AG09319 (cell line): Measurements from ENCODE around the gene ZBTB7C.

ENCODE experiments used
- DNase-seq: peaks from one replicate; pipeline ENCODE4 v3.0.0-alpha.2; 2010; ENCODE audit warnings: low read depth; ENCODE audit errors: extremely low read depth
- TF ChIP-seq, protein P1 (sequence below): IDR thresholded peaks from 2 replicates; pipeline ENCODE4 v1.5.1; 2011; ENCODE audit warnings: low read depth, mild to moderate bottlenecking, inconsistent platforms, low read length, moderate library complexity

Gene ZBTB7C

DNA sequence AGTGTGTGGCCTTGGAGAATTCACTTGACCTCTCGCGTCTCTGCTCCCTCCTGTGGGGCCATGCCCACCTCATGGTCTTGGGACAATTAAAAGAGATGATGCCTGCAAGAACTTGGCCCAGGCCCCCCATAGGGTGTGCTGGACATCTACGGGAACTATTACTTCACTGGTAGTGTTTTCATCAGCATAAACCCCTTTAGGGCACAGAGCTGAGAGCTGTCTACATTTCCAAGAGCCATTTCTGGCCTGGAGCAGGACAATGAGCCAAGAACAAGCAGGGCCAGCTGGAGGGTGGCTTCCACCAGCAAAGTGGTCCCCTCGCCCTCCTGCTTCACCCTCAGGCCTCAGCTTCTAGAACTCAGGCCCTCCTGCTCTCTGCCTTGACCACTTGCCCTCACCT is 232.3 kb downstream of the ZBTB7C start:
- DNase-seq: no peak
- TF ChIP-seq, protein P1, sequence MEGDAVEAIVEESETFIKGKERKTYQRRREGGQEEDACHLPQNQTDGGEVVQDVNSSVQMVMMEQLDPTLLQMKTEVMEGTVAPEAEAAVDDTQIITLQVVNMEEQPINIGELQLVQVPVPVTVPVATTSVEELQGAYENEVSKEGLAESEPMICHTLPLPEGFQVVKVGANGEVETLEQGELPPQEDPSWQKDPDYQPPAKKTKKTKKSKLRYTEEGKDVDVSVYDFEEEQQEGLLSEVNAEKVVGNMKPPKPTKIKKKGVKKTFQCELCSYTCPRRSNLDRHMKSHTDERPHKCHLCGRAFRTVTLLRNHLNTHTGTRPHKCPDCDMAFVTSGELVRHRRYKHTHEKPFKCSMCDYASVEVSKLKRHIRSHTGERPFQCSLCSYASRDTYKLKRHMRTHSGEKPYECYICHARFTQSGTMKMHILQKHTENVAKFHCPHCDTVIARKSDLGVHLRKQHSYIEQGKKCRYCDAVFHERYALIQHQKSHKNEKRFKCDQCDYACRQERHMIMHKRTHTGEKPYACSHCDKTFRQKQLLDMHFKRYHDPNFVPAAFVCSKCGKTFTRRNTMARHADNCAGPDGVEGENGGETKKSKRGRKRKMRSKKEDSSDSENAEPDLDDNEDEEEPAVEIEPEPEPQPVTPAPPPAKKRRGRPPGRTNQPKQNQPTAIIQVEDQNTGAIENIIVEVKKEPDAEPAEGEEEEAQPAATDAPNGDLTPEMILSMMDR: no peak

DNA sequence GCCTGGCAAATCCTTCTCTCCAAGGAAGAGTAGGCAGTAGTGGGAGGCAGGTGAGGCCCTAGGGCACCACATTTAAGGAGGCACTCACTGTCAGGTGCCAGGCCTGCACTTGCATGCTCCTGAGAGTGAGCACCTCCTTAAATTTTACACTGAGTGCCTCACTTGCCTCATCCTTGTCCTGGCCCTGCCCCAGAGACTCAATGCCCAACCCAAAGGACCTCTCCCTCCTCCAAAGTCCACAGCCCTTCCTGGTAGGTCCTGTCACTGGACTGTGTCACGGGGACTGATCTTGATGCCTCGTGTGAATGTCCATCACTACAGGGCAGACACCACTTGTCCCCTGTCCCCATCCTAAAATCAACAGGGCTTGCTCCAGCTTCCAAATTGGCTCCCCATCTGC is 235.6 kb downstream of the ZBTB7C start:
- no peak for DNase-seq
- TF ChIP-seq, protein P1: no peak

DNA sequence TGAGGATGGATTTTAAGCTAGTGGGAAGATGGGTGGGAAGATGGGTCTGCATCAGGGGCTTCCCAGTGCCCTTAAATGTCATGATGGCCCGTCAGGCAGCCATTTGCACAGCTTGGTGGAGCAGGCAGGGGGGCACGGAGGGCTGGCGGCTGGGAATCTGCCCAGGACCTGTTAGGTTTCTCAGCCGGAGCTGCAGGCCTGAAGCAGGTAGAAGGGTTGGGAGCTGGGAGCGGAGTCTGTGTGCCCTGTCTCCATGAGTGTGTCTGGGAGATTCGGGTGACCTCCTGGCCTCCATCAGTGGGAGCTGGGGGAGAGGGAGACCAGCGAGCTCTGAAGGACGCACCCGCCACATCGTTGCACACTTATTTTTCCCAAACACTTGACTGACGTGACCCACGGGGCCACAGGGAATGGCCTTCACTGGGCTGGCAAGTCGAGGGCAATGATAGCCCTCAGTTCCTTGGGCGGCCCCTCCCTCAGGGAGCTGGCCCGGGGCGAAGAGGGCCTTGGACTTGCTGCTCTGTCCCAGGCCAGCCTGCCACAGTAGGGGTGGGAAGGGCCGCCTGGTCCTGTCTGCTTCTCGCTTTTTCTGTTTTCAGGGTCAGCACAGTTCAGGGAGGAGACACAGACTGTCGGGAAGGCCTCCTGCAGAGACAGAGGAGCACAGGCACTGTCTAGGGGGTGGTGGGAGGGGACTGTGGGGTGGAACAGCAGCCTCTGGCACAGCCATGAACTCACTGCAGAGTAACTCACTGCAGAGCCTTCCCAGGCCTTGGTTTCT is 236.8 kb downstream of the ZBTB7C start:
- no peak for DNase-seq
- TF ChIP-seq, protein P1: no peak

DNA sequence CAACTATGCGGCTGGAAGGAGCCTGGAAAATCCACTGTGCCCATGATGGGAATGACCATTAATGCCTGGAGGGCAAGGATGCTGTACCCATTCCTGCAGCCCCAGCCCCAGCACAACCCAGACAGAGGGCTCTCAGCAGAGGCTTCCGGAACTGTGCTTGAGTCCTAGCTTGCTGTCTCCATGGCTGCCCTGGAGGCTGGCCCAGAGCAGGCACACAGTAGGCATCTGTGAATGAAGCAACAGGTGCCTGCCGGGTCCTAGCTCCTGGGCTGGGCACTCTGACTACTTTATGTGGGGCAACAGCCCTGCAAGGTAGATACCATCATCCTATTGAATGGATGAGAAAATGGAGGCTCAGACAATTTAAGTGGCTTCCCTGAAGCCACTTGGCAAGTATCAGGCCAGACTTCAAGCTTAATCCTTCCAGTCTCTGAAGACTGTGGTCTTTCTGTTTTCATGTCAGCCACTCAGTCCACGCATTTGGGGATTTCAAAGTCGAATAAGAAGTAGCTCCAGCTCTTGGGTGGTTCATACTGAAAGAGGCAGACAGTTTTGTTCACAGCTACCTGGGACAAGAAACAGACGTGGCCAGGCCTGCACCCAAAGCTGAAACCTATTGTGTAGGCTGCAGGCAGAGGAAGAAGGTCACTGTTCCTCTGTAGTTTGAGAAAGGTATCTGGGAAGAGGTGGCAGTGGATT is 237.5 kb downstream of the ZBTB7C start:
- DNase-seq: no peak
- TF ChIP-seq, protein P1: no peak

DNA sequence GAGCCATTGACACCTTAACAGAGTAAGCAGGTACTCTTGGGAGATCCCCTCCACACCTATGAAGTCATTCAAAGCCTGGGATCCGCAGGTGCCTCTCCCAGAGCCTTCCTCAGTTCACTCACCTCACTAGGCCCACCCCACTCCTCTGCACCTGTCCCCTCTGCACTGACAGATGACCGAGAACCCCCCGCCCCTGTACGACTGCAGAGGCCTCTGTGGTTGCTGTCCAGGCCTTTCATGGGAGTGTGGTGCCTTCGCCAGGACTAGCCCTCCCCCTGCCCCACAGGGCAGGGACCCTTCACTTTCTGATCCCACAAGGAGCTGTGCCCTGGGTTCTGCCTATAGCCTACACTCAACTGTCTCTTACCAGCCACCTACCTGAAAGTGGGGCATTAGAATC is 238.5 kb downstream of the ZBTB7C start:
- TF ChIP-seq, protein P1: no peak
- no peak for DNase-seq

DNA sequence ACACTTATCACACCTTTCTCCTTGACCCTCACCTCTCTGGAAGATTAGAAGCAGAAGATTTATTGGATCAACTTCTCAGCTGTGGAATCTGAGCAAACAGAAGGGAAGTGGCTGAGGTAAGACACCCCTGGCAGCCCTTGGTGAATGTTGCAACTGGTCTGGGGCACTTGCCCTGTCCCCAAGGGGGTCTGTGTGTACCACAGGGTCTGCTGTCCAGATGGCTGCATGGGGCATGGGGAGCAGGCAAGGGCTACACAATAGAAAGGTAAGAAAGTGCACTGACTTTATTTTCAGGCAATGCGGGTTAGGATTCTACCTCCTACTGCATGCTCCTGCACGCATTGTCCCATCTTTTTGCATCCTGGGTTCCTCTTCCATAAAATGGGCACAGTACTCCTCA is 240.3 kb downstream of the ZBTB7C start:
- DNase-seq: no peak
- TF ChIP-seq, protein P1: no peak

DNA sequence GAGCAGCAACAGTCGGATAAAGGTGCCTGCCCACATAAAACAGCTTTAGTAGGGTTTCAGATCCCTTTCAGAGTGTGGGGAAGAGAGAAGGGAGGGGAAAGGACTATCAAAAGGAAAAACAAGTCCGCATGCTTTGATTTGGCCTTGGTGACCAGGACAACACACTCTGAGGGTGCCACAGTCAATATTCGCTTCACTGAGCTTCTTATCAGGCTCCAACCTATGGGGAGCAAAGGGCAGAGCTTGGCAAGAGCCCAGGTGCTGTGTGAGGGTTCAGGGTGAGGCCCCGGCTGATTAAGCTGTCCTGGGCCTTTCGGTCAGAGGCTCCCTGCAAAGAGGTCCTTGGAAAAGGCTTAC is 241.3 kb downstream of the ZBTB7C start:
- TF ChIP-seq, protein P1: no peak
- no peak for DNase-seq
